ENCODE results near the gene NOC4L. TPM values are rescaled to one million over a fixed set of nuclear protein-coding genes. Genes with fewer than 3 reads are reported as not detected.
A peak's percentile ranks its signal among the peaks of the same experiment; 100 is the strongest.

The NOC4L gene
- total RNA-seq, 1 donor from 2014 or later: 3.5 TPM

DNA sequence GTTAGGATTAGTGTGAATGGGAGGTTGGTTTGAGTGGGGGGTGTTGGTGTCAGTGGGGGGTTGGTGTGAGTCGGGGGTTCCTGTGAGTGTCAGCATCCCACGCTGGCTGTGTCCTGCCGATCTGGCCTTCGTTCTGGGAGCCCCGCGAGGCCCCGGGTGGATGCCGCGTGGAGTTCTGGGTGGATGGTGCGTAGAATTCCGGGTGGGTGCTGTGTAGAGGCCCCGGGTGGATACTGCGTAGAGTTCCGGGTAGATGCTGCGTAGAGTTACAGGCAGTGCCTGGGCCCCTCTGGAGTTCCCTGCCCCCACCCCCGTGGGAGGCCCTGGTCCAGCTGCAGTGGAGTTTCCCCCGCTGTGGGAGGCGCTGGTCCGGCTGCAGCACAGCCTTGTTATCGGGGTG, 8.7 kb downstream of the NOC4L start:
- TF ChIP-seq EZH2 (IDR thresholded peaks at IDR 0.05): no peak
- TF ChIP-seq CTCF (IDR thresholded peaks at IDR 0.05): no peak
- no peak for TF ChIP-seq EZH2phosphoT487 (IDR thresholded peaks at IDR 0.05)
- peaks cover 29% of the 10 kb centered on the region for H3F3A ChIP-seq (ENCODE audit: low read depth)
- H3K9me3 Mint-ChIP-seq: no peaks in the 10 kb centered on the region
- no peaks in the 10 kb centered on the region for H3K36me3 ChIP-seq
- no peak overlapping the region for H3K9ac ChIP-seq
- H3K36me3 Mint-ChIP-seq: no peaks in the 10 kb centered on the region
- H3K27ac ChIP-seq: no peak overlapping the region
- H3K27me3 Mint-ChIP-seq (ENCODE audit: insufficient read depth, low read depth): peaks cover 2% of the 10 kb centered on the region
- no peak overlapping the region for H3K4me3 Mint-ChIP-seq
- no peak overlapping the region for H2AFZ ChIP-seq (replicated peaks)
- no peaks in the 10 kb centered on the region for H3K9me3 ChIP-seq (ENCODE audit: low read depth)
- no peak for DNase-seq (ENCODE audit: low spot score)
- no peak overlapping the region for H3K4me2 ChIP-seq
- H3K4me1 Mint-ChIP-seq: no peaks in the 10 kb centered on the region
- no peaks in the 10 kb centered on the region for H3K4me1 ChIP-seq
- peaks cover 9% of the 10 kb centered on the region for H4K20me1 ChIP-seq (ENCODE audit: low read depth)
- no peaks in the 10 kb centered on the region for H3K27me3 ChIP-seq
- no peak overlapping the region for H3K27ac Mint-ChIP-seq
- H3K4me3 ChIP-seq: no peak overlapping the region
- H3K79me2 ChIP-seq (ENCODE audit: low read depth): no peaks in the 10 kb centered on the region

DNA sequence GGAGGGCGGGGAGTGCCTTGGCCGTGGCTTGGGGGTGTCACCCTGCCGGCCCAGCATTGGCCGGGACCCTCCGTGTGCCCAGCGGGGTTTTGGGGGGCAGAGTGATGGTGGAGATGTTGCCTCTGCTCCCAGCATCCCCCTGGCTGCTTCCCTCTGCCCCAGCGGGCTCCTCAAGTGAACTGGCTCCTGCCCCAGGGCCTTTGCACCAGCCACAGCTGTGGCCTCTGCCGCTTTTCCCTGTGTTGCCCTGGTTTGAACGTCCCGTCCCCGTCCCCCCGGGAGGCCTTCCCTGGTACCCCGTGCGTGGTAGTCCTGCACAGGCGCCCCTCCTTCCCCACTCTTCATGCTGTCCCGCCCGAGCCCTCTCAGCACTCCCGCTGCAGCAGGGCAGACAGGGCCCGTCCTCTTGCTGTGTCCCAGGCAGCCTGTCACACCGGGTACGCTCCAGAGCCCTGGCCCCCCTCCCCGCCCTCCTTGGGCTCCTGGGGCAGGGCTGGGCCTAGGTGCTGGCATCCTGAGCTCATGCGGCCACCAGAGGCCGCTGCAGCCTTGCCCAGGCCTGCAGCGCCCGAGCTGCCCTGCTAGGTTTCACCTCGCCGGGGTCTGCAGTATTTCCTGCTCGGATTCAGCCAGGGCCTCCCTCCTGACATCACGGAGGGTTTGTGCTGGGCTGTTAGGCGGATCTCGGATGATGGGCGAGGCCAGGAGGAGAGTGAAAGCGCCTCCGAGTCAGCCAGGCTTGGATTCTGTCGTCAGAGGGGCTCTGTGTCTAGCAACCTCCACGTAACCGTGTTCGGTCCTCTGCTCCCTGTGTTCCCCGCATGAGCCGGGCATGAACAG, 9.5 kb downstream of the NOC4L start:
- peak; percentile 93 for DNase-seq (ENCODE audit: low spot score)
- Histone ChIP-seq H3K9ac (no peak overlapping the region), H3K4me1 (no peaks in the 10 kb centered on the region), H4K20me1 (ENCODE audit: low read depth) (peaks cover 9% of the 10 kb centered on the region), H3K4me3 (no peak overlapping the region), H2AFZ (replicated peaks) (no peak overlapping the region), H3K27me3 (no peaks in the 10 kb centered on the region), H3K27ac (no peak overlapping the region), H3K9me3 (ENCODE audit: low read depth) (no peaks in the 10 kb centered on the region), H3F3A (ENCODE audit: low read depth) (peaks cover 30% of the 10 kb centered on the region), H3K79me2 (ENCODE audit: low read depth) (no peaks in the 10 kb centered on the region), H3K4me2 (no peak overlapping the region), H3K36me3 (no peaks in the 10 kb centered on the region)
- no peaks in the 10 kb centered on the region for H3K4me1 Mint-ChIP-seq
- TF ChIP-seq EZH2 (IDR thresholded peaks at IDR 0.05) (no peak), CTCF (IDR thresholded peaks at IDR 0.05) (peak; percentile 90)
- H3K4me3 Mint-ChIP-seq: no peak overlapping the region
- H3K36me3 Mint-ChIP-seq: no peaks in the 10 kb centered on the region
- H3K27me3 Mint-ChIP-seq (ENCODE audit: insufficient read depth, low read depth): peaks cover 2% of the 10 kb centered on the region
- no peak overlapping the region for H3K27ac Mint-ChIP-seq
- H3K9me3 Mint-ChIP-seq: no peaks in the 10 kb centered on the region

GRCh38 chr12:132154341-132154761, 10.1 kb downstream of the NOC4L start:
- Histone ChIP-seq H3K9ac (no peak overlapping the region), H3K79me2 (ENCODE audit: low read depth) (no peaks in the 10 kb centered on the region), H3F3A (ENCODE audit: low read depth) (peaks cover 30% of the 10 kb centered on the region), H3K27me3 (no peaks in the 10 kb centered on the region), H2AFZ (replicated peaks) (no peak overlapping the region), H3K4me1 (no peaks in the 10 kb centered on the region), H3K27ac (no peak overlapping the region), H3K4me3 (no peak overlapping the region), H3K4me2 (no peak overlapping the region), H4K20me1 (ENCODE audit: low read depth) (peaks cover 9% of the 10 kb centered on the region), H3K36me3 (no peaks in the 10 kb centered on the region), H3K9me3 (ENCODE audit: low read depth) (no peaks in the 10 kb centered on the region)
- H3K4me1 Mint-ChIP-seq: no peaks in the 10 kb centered on the region
- DNase-seq (ENCODE audit: low spot score): peak; percentile 33
- TF ChIP-seq CTCF (IDR thresholded peaks at IDR 0.05) (no peak), EZH2phosphoT487 (IDR thresholded peaks at IDR 0.05) (no peak), EZH2 (IDR thresholded peaks at IDR 0.05) (no peak)
- H3K27ac Mint-ChIP-seq: no peak overlapping the region
- H3K4me3 Mint-ChIP-seq: no peak overlapping the region
- no peaks in the 10 kb centered on the region for H3K36me3 Mint-ChIP-seq
- peaks cover 2% of the 10 kb centered on the region for H3K27me3 Mint-ChIP-seq (ENCODE audit: insufficient read depth, low read depth)
- H3K9me3 Mint-ChIP-seq: no peaks in the 10 kb centered on the region

Data from neural progenitor cell (in vitro differentiated cells).